SH-SY5Y (cell line): ENCODE results near the gene MAP3K7CL.

ENCODE experiments used
- GATA2 ChIP-seq: IDR thresholded peaks from 2 replicates; pipeline ENCODE4 v1.6.1; 2011; ENCODE audit warnings: mild to moderate bottlenecking, low read depth, low read length
- GATA3 ChIP-seq: IDR thresholded peaks from 2 replicates; pipeline ENCODE4 v1.6.1; 2011; ENCODE audit warnings: low read depth, mild to moderate bottlenecking, low read length, moderate library complexity

DNA sequence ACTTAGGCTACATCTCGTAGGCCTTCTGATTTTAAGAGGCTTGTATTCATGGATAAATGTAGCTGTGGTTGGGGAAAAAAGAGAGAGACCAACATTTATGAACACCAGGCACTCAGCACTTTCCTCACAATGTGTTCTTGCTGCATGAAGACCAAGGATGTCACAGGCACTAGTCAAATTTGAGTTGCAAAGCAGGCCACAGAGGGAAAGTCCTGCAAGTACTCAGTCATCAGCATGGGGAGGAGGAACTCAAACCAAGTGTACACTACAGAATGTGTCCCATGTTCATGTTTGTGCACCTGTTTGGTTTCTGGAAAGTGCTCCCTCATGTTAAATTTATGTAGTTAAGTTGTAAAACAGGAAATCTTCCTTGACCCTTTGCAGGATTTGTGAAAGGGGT lies 8.7 kb upstream of the MAP3K7CL start:
- TF ChIP-seq GATA2 = no peak
- no peak for TF ChIP-seq GATA3
